Astrocyte of the cerebellum (primary cell): ENCODE results near the gene SETD2.
A peak's percentile ranks its signal among the peaks of the same experiment; 100 is the strongest.

Experiments used
- DNase-seq: peaks from one replicate; pipeline ENCODE4 v3.0.0-alpha.2; 2011; ENCODE audit warnings: low read depth
- H3K4me3 ChIP-seq: 2 replicates; pipeline ENCODE4 v1.5.1; 2011; ENCODE audit warnings: mild to moderate bottlenecking, low read depth, low read length, moderate library complexity
- in situ Hi-C: cut with HindIII; loops from 2 replicates; pipeline ENCODE4 v1.10.0; 2017; ENCODE audit warnings: low sequenced_read_pairs
- TF ChIP-seq, protein P1 (sequence below): IDR thresholded peaks from 2 replicates; pipeline ENCODE4 v1.5.1; 2012; ENCODE audit warnings: low read length, low read depth, moderate library complexity, mild to moderate bottlenecking; ENCODE audit errors: missing control alignments

The SETD2 gene

DNA sequence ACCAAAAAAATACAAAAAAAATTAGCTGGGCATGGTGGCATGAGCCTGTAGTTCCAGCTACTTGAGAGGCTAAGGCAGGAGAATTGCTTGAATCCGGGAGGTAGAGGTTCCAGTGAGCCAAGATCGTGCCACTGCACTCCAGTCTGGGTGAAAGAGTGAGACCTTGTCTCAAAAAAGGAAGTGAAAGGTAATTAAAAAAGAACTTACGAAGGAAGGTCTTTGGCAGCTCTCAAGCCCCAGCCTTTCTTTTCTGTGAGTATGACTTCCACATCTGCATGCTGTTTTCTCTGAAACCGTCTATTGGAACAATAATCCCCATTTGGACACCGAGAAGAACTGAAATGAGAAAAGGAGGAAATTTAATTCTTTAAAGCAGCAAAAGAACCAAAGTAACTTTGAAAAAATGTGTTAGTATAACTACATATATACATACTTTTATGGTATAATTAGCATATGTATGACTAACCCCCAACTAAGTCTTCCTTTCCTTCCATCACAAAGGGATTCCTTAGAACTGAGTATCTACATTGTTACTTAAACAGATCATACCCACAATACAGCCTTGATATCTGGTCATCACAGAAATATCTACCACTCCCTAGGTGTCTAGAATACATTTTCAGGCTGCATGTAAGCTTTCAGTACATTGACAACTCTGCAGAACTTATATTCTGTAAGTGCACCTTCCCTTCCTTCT, 50.1 kb downstream of the SETD2 start:
- TF ChIP-seq, protein P1, sequence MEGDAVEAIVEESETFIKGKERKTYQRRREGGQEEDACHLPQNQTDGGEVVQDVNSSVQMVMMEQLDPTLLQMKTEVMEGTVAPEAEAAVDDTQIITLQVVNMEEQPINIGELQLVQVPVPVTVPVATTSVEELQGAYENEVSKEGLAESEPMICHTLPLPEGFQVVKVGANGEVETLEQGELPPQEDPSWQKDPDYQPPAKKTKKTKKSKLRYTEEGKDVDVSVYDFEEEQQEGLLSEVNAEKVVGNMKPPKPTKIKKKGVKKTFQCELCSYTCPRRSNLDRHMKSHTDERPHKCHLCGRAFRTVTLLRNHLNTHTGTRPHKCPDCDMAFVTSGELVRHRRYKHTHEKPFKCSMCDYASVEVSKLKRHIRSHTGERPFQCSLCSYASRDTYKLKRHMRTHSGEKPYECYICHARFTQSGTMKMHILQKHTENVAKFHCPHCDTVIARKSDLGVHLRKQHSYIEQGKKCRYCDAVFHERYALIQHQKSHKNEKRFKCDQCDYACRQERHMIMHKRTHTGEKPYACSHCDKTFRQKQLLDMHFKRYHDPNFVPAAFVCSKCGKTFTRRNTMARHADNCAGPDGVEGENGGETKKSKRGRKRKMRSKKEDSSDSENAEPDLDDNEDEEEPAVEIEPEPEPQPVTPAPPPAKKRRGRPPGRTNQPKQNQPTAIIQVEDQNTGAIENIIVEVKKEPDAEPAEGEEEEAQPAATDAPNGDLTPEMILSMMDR: no peak
- H3K4me3 ChIP-seq: no peak overlapping the region
- peak; percentile 39 for DNase-seq
- in situ Hi-C loops: no loop called here

DNA sequence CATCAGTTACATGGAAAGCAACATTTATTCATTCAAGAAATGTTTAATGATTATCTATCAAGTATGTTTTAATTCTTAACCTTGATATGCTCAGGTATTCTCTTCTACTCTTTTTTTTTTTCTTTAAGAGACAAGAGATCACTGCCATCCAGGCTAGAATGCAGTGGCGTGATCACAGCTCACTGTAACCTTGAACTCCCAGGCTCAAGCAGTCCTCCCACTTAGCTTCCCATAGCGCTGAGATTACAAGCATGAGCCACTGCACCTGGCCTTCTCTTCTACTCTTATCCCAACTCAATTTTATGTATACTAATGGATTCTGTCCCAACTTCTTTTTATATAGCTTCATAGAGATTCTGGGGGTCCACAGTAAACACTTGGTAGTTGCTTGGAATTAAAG, 50.9 kb downstream of the SETD2 start:
- DNase-seq: no peak
- TF ChIP-seq, protein P1: no peak
- in situ Hi-C loops: no loop called here
- H3K4me3 ChIP-seq: no peak overlapping the region

DNA sequence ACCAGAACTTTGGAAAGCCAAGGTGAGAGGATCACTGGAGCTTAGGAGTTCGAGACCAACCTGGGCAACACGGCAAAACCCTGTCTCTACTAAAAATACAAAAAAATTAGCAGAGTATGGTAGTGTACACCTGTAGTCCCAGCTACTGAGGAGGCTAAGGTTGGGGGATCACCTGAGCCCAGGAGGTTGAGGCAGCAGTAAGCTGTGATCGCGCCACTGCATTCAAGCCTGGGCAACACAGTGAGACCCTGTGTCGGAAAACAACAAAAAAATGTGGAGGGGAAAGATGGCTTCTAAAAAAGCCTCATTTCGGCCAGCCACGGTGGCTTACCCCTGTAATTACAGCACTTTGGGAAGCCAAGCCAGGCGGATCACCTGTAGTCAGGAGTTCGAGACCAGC, 54.5 kb downstream of the SETD2 start:
- in situ Hi-C loops: no loop called here
- TF ChIP-seq, protein P1: no peak
- no peak overlapping the region for H3K4me3 ChIP-seq
- DNase-seq: no peak

DNA sequence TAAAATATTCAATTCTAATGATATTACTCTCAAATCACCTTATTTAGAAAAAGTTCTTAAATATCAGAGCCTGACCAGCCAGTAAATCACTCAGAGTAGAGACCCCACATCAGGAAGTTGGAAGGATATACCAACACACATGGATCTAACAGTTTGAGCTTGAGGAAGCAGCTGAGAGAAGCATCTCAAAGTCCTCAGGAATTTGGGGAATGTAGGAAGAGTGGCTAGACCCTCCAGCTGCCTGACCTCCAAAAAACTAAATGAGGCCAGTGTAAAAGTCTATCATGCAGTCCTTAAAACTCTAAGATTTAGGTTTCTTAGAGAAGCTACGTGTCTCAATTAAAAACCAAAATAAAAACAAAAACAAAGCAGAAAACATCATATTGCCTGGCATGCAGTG, 55.4 kb downstream of the SETD2 start:
- TF ChIP-seq, protein P1: no peak
- DNase-seq: peak; percentile 9
- in situ Hi-C loops: no loop called here
- no peak overlapping the region for H3K4me3 ChIP-seq

DNA sequence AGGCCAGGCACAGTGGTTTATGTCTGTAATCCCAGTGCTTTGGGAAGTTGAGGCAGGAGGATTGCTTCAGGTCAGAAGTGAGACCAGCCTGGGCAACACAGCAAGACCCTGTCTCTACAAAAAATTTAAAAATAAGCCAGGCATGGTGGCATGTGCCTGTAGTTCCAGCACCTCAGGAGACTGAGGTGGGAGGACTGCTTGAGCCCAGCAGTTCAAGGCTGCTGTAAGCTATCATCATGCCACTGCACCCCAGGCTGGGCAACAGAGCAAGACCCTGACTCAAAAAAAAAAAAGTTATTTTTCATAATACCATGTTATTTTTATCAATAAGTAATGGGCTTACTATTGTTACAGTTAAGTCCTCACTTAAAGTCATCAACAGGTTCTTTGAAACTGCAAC, 59.7 kb downstream of the SETD2 start:
- in situ Hi-C loops: no loop called here
- no peak for DNase-seq
- TF ChIP-seq, protein P1: no peak
- no peak overlapping the region for H3K4me3 ChIP-seq

DNA sequence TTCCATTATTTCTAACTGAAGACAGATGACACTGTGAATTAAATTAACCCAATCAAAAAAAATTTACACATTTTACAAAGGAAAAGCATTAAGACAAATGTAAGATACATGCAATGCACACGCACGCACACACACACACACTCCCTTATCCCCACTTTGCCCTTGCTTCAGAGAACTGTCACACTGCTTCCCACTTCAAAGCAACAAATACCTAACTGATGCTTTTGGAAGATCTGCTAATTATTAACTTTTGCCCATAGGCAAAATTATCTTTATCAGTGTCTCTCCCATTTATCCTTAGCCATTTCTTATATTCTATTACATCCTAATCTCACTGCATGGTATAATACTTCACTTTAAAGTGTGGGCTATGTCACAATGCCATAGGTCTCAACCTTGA, 60.3 kb downstream of the SETD2 start:
- in situ Hi-C loops: no loop called here
- TF ChIP-seq, protein P1: no peak
- H3K4me3 ChIP-seq: no peak overlapping the region
- DNase-seq: no peak
